ENCODE data around the gene LRRC70.
"Not testable (repeated sequence)": the region's sequence is repeated elsewhere in the genome, so short reads cannot be mapped to it uniquely, and the experiment has no call there.

The LRRC70 gene

GRCh38 chr5:62562867-62563266 is 15.8 kb upstream of the LRRC70 start:
- Histone ChIP-seq H3K4me3 (ENCODE audit: control insufficient read depth in 1 of 7, extremely low read depth in 1 of 7, insufficient read depth in 4 of 7, low read depth in 2 of 7, low read length in 6 of 7) (no peak overlapping the region), H3K9me3 (ENCODE audit: control extremely low read depth in 1 of 5, control insufficient read depth in 4 of 5, insufficient read depth in 2 of 5, low read depth in 1 of 5, low read length in 4 of 5) (peaks cover 0 to 17% (median 6%) of the 10 kb centered on the region in 5 experiments), H3K27me3 (replicated peaks in 2 of 5; ENCODE audit: control insufficient read depth in 4 of 5, insufficient read depth in 5 of 5, low read length in 4 of 5) (no peaks in the 10 kb centered on the region), H3K27ac (ENCODE audit: insufficient read depth in 1 of 2, low read depth in 1 of 2, low read length in 2 of 2, poor library complexity in 1 of 2, severe bottlenecking in 2 of 2) (no peak overlapping the region), H3K4me1 (ENCODE audit: control extremely low read depth in 1 of 4, control insufficient read depth in 4 of 4, insufficient read depth in 4 of 4, low read length in 3 of 4) (peaks cover 0 to 2% (median 0%) of the 10 kb centered on the region in 4 experiments), H3K36me3 (ENCODE audit: control insufficient read depth in 4 of 4, insufficient read depth in 4 of 4, low read length in 3 of 4) (peaks cover 3 to 28% (median 14%) of the 10 kb centered on the region in 4 experiments)
- no CpG with 5 or more reads among the region's 1 CpG for WGBS (ENCODE audit: insufficient coverage)
- POLR2A ChIA-PET = interaction anchor here (0.6 kb wide), 1 partner anchor 13 kb away, joined by 3 read pairs; no protein-coding TSS in a partner anchor
- no peak for DNase-seq
- CTCF ChIA-PET = no interaction called here

- POLR2A ChIA-PET = no interaction called here
- peaks cover 0 to 22% (median 6%) of the 10 kb centered on the region in 5 experiments for H3K9me3 ChIP-seq (ENCODE audit: control extremely low read depth in 1 of 5, control insufficient read depth in 4 of 5, insufficient read depth in 2 of 5, low read depth in 1 of 5, low read length in 4 of 5)
- no peaks in the 10 kb centered on the region for H3K27me3 ChIP-seq (replicated peaks in 2 of 5; ENCODE audit: control insufficient read depth in 4 of 5, insufficient read depth in 5 of 5, low read length in 4 of 5)
- H3K4me1 ChIP-seq (ENCODE audit: control extremely low read depth in 1 of 4, control insufficient read depth in 4 of 4, insufficient read depth in 4 of 4, low read length in 3 of 4) = peaks cover 0 to 2% (median 0%) of the 10 kb centered on the region in 4 experiments
- peaks cover 3 to 30% (median 17%) of the 10 kb centered on the region in 4 experiments for H3K36me3 ChIP-seq (ENCODE audit: control insufficient read depth in 4 of 4, insufficient read depth in 4 of 4, low read length in 3 of 4)
- peak in 1 of 3 donors; percentile 40 for DNase-seq
- WGBS (ENCODE audit: insufficient coverage) = no CpG with 5 or more reads among the region's 2 CpGs
- H3K27ac ChIP-seq (ENCODE audit: insufficient read depth in 1 of 2, low read depth in 1 of 2, low read length in 2 of 2, poor library complexity in 1 of 2, severe bottlenecking in 2 of 2) = no peak overlapping the region
- no peak overlapping the region for H3K4me3 ChIP-seq (ENCODE audit: control insufficient read depth in 1 of 7, extremely low read depth in 1 of 7, insufficient read depth in 4 of 7, low read depth in 2 of 7, low read length in 6 of 7)
- CTCF ChIA-PET = no interaction called here
Observed at GRCh38 chr5:62564101-62564500, 14.5 kb upstream of the LRRC70 start.

- WGBS (ENCODE audit: insufficient coverage) = 84% methylated on average over 2 of the region's 3 CpGs
- CTCF ChIA-PET, DNase-seq: not testable (repeated sequence)
Observed at GRCh38 chr5:62565740-62566139, 12.9 kb upstream of the LRRC70 start.

DNA sequence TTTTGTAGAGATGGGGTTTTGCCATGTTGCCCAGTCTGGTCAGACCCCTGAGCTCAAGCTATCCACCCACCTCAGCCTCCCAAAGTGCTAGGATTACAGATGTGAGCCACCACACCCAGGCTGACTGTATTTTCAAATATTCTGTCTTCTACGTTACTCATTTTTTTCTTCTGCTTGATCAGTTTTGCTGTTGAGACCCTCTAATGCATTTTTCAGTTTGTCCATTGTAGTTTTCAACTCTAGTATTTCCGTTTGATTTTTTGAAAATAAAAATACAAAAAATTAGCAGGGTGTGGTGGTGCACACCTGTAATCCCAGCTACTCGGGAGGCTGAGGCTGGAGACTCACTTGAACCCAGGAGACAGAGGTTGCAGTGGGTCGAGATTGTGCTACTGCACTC is 10.5 kb upstream of the LRRC70 start:
- DNase-seq = peak in 2 of 3 donors; percentile 50 to 60
- 100% methylated on average over 1 of the region's 4 CpGs for WGBS (ENCODE audit: insufficient coverage)
- Histone ChIP-seq H3K9me3 (ENCODE audit: control extremely low read depth in 1 of 5, control insufficient read depth in 4 of 5, insufficient read depth in 2 of 5, low read depth in 1 of 5, low read length in 4 of 5) (peaks cover 0 to 22% (median 6%) of the 10 kb centered on the region in 5 experiments), H3K36me3 (ENCODE audit: control insufficient read depth in 4 of 4, insufficient read depth in 4 of 4, low read length in 3 of 4) (peaks cover 3 to 20% (median 8%) of the 10 kb centered on the region in 4 experiments), H3K4me3 (ENCODE audit: control insufficient read depth in 1 of 7, extremely low read depth in 1 of 7, insufficient read depth in 4 of 7, low read depth in 2 of 7, low read length in 6 of 7) (no peak overlapping the region), H3K27ac (ENCODE audit: insufficient read depth in 1 of 2, low read depth in 1 of 2, low read length in 2 of 2, poor library complexity in 1 of 2, severe bottlenecking in 2 of 2) (no peak overlapping the region), H3K4me1 (ENCODE audit: control extremely low read depth in 1 of 4, control insufficient read depth in 4 of 4, insufficient read depth in 4 of 4, low read length in 3 of 4) (peaks cover 0 to 13% (median 2%) of the 10 kb centered on the region in 4 experiments), H3K27me3 (replicated peaks in 2 of 5; ENCODE audit: control insufficient read depth in 4 of 5, insufficient read depth in 5 of 5, low read length in 4 of 5) (no peaks in the 10 kb centered on the region)
- ChIA-PET POLR2A (no interaction called here), CTCF (interaction anchor here (1.1 to 1.4 kb wide), 2 partner anchors 13 to 18 kb away, joined by 3 read pairs; no protein-coding TSS in a partner anchor)

More at GRCh38 chr5:62565740-62566139, 12.9 kb upstream of the LRRC70 start:
- peaks cover 0 to 22% (median 6%) of the 10 kb centered on the region in 5 experiments for H3K9me3 ChIP-seq (ENCODE audit: control extremely low read depth in 1 of 5, control insufficient read depth in 4 of 5, insufficient read depth in 2 of 5, low read depth in 1 of 5, low read length in 4 of 5)
- H3K4me3 ChIP-seq (ENCODE audit: control insufficient read depth in 1 of 7, extremely low read depth in 1 of 7, insufficient read depth in 4 of 7, low read depth in 2 of 7, low read length in 6 of 7); H3K4me1 ChIP-seq (ENCODE audit: control extremely low read depth in 1 of 4, control insufficient read depth in 4 of 4, insufficient read depth in 4 of 4, low read length in 3 of 4); H3K27ac ChIP-seq (ENCODE audit: insufficient read depth in 1 of 2, low read depth in 1 of 2, low read length in 2 of 2, poor library complexity in 1 of 2, severe bottlenecking in 2 of 2); H3K27me3 ChIP-seq (replicated peaks in 2 of 5; ENCODE audit: control insufficient read depth in 4 of 5, insufficient read depth in 5 of 5, low read length in 4 of 5): not testable (repeated sequence)
- POLR2A ChIA-PET = interaction anchor here (0.6 to 0.7 kb wide), 2 partner anchors 21 to 30 kb away, joined by 3 read pairs; no protein-coding TSS in a partner anchor
- H3K36me3 ChIP-seq (ENCODE audit: control insufficient read depth in 4 of 4, insufficient read depth in 4 of 4, low read length in 3 of 4) = peaks cover 3 to 24% (median 14%) of the 10 kb centered on the region in 4 experiments

DNA sequence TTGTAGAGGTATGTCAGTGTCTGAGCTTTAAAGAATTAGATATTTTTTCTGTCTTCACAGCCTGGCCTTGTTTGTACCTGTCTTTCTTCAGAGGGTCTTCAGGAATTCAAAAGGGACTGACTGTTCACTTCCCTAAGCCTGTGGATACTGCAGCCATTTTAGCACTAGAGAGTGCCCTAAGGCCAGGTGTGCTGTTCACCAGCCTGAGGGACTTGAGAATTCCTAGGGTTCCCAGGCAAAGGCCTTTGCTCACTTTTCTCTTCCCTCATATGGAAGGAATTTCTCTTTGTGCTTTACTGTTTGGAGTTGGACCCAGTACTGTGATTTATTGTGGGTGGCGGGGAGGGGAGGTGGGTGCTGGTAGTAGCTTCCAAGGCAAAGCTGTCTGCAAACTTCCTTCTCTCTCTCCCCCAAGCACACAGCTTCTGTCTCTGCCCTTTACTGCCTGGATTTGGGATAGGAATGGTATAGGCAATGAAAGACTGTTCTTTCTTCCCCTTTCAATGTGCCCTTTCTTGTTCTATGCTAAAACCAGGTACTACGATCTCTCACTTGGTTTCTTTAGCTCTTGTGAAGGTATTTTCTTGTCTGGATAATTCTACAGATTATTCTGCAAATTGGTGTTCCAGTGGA is 9.7 kb upstream of the LRRC70 start:
- H3K4me3 ChIP-seq (ENCODE audit: control insufficient read depth in 1 of 7, extremely low read depth in 1 of 7, insufficient read depth in 4 of 7, low read depth in 2 of 7, low read length in 6 of 7) = no peak overlapping the region
- no peak for DNase-seq
- ChIA-PET CTCF (interaction anchor here (1.1 to 1.4 kb wide), 3 partner anchors 12 to 17 kb away, joined by 3 read pairs; no protein-coding TSS in a partner anchor), POLR2A (no interaction called here)
- peaks cover 3 to 20% (median 8%) of the 10 kb centered on the region in 4 experiments for H3K36me3 ChIP-seq (ENCODE audit: control insufficient read depth in 4 of 4, insufficient read depth in 4 of 4, low read length in 3 of 4)
- no peaks in the 10 kb centered on the region for H3K27me3 ChIP-seq (replicated peaks in 2 of 5; ENCODE audit: control insufficient read depth in 4 of 5, insufficient read depth in 5 of 5, low read length in 4 of 5)
- peaks cover 0 to 22% (median 6%) of the 10 kb centered on the region in 5 experiments for H3K9me3 ChIP-seq (ENCODE audit: control extremely low read depth in 1 of 5, control insufficient read depth in 4 of 5, insufficient read depth in 2 of 5, low read depth in 1 of 5, low read length in 4 of 5)
- no CpG with 5 or more reads among the region's 2 CpGs for whole genome bisulfite sequencing (ENCODE audit: insufficient coverage)
- H3K4me1 ChIP-seq (ENCODE audit: control extremely low read depth in 1 of 4, control insufficient read depth in 4 of 4, insufficient read depth in 4 of 4, low read length in 3 of 4) = peaks cover 0 to 19% (median 6%) of the 10 kb centered on the region in 4 experiments
- H3K27ac ChIP-seq (ENCODE audit: insufficient read depth in 1 of 2, low read depth in 1 of 2, low read length in 2 of 2, poor library complexity in 1 of 2, severe bottlenecking in 2 of 2) = no peak overlapping the region

- Histone ChIP-seq H3K9me3 (ENCODE audit: control extremely low read depth in 1 of 5, control insufficient read depth in 4 of 5, insufficient read depth in 2 of 5, low read depth in 1 of 5, low read length in 4 of 5) (peaks cover 0 to 22% (median 6%) of the 10 kb centered on the region in 5 experiments), H3K4me1 (ENCODE audit: control extremely low read depth in 1 of 4, control insufficient read depth in 4 of 4, insufficient read depth in 4 of 4, low read length in 3 of 4) (peaks cover 3 to 23% (median 8%) of the 10 kb centered on the region in 4 experiments), H3K27ac (ENCODE audit: insufficient read depth in 1 of 2, low read depth in 1 of 2, low read length in 2 of 2, poor library complexity in 1 of 2, severe bottlenecking in 2 of 2) (no peak overlapping the region), H3K4me3 (ENCODE audit: control insufficient read depth in 1 of 7, extremely low read depth in 1 of 7, insufficient read depth in 4 of 7, low read depth in 2 of 7, low read length in 6 of 7) (no peak overlapping the region), H3K36me3 (ENCODE audit: control insufficient read depth in 4 of 4, insufficient read depth in 4 of 4, low read length in 3 of 4) (peaks cover 3 to 20% (median 8%) of the 10 kb centered on the region in 4 experiments), H3K27me3 (replicated peaks in 2 of 5; ENCODE audit: control insufficient read depth in 4 of 5, insufficient read depth in 5 of 5, low read length in 4 of 5) (no peaks in the 10 kb centered on the region)
- POLR2A ChIA-PET = no interaction called here
- DNase-seq = no peak
- WGBS (ENCODE audit: insufficient coverage) = no CpG with 5 or more reads among the region's 1 CpG
- CTCF ChIA-PET = interaction anchor here (1.4 kb wide), 2 partner anchors 11 to 13 kb away, joined by 3 read pairs; no protein-coding TSS in a partner anchor
Observed at GRCh38 chr5:62569470-62569869, 9.1 kb upstream of the LRRC70 start.

All from common myeloid progenitor, CD34-positive (primary cell).